GM19324 (cell line): ENCODE data around the gene TAAR9.
"Not testable (repeated sequence)": the region's sequence is repeated elsewhere in the genome, so short reads cannot be mapped to it uniquely, and the experiment has no call there.

Experiments used
- ATAC-seq: cut with Tn5 transposase; IDR thresholded peaks from one replicate; pipeline ENCODE4 v1.9.1; 2021; ENCODE audit warnings: mild to moderate bottlenecking, moderate library complexity; ENCODE audit not compliant: unreplicated experiment, low FRiP score

The TAAR9 gene

DNA sequence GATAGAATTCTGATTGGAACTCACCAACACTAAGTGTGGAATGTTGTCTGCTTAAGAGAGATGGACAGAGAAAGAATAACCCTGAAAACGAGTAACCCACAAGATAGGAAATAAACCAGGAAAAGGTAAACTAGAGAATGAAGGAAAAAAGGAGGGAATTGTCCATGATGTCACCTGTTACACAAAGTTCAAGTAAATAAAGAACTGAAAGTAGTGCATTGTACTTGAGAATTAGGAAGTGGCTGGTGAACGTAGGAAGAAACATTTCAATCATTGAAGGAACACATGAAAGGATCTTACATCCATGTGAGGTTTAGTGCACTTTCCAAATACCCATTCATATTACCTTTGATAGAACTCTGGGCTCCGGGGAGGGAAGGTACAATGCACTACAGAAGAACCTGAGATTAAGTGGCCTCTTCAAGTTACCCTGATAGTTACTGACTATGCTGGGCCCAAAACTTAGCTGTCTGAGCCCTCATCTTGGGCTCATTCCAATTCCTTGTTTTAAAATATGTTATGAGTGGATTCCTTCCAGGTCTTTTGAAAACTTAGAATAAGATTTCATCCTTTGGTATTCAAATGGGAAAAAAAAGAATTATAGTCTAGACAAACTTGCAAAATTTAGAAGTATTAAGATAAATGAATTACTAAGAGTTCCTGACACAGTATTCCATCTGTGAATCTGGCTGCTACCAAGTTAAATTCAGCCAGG, 24.1 kb upstream of the TAAR9 start:
- ATAC-seq, result no peak

GRCh38 chr6:132515386-132515785, 22.7 kb upstream of the TAAR9 start:
- ATAC-seq, result no peak

DNA sequence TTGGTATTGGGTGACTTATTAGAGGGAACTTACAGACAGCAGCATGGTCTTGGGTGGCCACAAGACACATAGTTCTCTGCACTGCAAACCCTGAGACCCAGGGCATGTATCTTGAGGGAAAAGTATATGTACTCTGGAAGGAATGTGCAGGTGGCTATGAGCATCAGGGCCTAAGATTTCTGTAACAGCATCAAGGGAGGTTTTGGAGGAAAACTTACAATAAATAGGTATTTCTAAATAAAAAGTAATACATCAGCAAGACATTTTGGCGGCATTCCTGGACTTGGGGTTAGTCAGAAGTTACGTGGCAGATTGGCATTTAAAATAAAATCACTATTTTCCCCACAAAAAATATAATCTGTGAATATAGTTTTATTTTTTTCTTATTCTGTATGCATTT, 17.1 kb upstream of the TAAR9 start:
- ATAC-seq, result no peak

DNA sequence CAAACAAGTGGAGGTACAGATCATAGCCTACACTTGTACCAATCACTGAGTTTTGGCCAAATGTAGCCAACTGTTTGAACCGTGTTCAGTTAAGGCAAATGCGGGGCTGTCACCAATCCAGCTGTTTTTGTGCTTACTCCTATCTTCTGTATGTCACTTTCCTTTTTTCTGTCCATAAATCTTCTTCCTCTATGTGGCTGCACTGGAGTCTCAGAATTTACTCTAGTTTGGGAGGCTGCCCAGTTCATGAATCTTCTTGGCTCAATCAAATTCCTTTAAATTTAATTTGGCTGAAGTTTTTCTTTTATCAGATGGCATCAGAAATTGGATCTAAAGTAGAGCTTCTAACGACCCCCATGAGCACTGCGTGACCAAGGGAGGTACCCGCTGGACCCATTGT, 13.4 kb upstream of the TAAR9 start:
- ATAC-seq, result no peak

- ATAC-seq, result no peak
These were observed 12.2 kb upstream of the TAAR9 start for GRCh38 chr6:132525866-132526265.

DNA sequence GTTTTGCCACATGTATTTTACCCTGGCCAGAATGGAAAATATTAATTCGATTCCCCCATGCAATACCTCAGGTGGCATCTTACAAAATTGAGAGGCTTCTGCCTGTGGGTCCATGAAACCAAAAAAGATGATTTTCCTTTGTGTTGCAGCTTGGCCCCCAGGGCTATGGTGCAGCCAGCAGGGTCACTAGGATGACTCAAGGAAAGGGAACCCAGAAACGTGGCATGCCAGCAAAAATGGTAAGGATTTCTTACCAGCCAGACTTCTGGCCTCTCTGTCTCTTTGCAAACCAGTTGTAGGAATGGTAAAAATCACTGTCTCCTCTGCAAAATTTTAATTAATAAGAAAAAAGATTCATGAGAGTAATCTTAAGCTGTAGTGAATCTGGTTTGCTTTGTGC, 11.6 kb upstream of the TAAR9 start:
- no peak for ATAC-seq

GRCh38 chr6:132527791-132528190, 10.3 kb upstream of the TAAR9 start:
- ATAC-seq, result no peak

DNA sequence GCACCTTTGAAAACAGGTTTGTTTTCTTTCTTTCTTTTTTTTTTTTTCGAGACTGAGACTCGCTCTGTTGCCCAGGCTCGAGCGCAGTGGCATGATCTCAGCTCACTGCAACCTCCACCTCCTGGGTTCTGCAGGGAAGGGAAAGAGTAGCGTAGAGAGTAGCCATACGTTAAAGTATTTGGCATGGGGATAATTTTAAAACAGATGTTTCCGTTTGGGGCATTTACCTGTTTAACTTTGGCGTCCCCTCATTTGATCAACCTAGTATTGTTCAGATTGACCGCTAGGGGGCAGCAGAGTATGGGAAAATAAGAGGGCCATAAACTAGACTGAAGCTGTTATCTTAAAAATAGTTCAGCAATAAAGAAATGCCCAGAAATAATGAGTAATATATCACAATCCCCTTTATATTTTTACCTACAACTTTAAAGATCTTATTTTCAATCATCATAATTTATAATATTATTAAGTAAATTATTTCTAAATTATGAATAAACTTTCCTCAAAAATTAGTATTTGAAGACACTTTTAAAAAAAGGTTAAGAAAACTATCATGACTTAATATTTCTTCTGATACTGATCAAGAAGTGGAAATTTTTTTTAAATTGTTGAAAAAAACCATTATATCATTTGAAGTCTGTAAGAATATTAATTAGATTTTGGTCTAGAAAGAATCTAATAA, 7.6 kb upstream of the TAAR9 start:
- ATAC-seq, result peak; percentile 63

DNA sequence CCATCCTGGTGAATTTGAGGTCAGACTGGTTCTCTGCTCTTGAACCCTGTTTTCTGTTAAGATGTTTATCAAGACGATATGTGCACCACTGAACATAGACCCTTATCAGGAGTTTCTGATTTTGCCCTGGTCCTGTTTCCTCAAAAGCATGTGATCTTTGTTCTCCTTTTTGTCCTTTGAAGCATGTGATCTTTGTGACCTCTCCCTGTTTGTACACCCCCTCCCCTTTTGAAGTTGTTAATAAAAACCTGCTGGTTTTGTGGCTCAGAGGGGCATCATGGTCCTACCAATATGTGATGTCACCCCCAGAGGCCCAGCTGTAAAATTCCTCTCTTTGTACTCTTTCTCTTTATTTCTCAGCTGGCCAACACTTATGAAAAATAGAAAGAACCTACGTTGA, 3.5 kb upstream of the TAAR9 start:
- ATAC-seq, result not testable (repeated sequence)

DNA sequence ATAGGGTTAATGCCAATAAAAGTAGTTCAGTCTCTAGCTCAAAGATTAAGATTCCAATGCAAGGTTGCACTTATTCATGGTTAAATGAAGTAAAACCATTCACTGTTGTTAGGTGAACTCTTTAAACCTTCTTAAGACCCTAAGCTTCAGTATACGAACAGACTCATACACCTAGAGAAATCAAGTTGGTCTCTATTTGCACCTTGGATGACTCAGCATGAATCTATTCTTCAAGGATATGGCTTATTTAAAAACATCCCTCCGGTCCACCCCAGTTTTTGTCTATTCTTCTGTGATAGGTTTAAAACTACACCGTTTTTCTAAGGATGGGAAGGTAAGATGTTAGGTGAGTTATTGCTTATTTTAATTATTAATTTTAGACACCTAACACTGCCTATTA, 932 bp upstream of the TAAR9 start:
- ATAC-seq, result no peak

- ATAC-seq, result no peak
These were observed 6.7 kb downstream of the TAAR9 start for GRCh38 chr6:132544826-132545225.

- ATAC-seq, result no peak
These were observed 10.8 kb downstream of the TAAR9 start for GRCh38 chr6:132548746-132549463.

DNA sequence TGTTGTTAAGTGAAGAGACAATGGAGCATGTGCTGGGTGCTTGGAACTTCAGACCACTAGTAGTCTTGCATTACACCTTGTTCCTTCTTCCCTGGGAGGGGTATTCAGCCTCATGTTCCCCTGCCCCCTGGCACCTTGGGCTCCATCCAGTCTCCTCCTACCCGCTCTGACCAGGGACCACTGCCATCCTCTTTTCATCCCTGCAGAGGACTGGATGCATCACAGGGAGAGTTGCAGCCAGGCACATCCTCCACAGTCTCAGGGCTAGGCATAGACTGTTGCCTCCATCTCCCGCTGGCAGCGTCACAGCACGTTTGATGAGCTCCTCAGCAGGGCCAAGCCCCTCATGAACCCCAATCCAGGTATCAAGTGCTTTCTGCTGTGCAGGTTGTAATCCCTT, 13.1 kb downstream of the TAAR9 start:
- no peak for ATAC-seq

DNA sequence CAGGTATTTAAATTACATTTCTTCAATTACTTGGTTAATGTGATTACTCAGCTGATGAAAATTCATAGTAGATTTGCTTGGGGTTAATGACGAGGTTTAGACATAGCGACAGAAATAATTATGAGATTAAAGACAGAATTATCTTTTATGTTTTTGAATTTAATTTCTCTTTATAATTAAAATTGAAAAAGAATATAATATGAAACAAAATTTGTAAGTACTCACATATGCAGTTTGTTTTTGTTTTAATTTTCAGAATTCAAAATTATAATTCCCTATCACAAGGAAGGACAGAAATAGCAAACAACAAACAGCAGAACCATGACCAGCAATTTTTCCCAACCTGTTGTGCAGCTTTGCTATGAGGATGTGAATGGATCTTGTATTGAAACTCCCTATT, 14.3 kb downstream of the TAAR9 start, which contains the start of gene TAAR8:
TSS of gene TAAR8 (plus strand) at position 301 of the 400 bp plus-strand sequence. CDS start at position 322, 21 bp downstream.
- no peak for ATAC-seq

DNA sequence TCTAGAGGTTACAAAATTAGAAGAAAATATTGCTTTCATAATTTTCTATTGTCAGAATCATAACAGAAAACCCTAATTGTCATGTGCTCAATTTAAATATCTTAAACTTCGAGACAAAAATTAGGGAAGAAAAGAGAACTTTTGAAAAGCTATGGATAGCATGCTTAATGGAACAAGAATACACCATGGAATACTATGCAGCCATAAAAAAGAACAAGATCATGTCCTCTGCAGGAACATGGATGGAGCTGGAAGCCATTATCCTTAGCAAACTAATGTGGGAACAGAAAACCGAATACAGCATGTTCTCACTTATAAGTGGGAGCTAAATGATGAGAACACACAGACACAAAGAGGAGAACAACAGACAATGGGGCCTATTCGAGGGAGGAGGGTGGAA, 22.0 kb downstream of the TAAR9 start:
- ATAC-seq, result not testable (repeated sequence)

DNA sequence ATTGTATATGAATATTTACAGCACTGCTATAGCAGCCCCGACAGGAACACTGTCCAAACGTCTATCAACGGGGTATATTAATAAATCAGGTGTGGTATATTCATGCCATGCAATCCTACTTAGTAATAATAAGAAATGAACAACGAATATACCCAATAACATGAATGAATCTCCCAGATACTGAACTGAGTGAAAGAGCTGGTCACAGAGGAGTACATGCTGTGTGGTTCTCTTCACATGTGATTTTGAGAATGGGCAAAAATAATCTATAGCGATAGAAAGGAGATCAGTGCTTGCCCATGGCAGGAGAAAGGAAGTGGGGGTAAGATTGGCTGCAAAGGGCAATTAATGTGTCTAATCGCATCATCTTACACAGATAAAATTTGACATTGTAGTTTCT, 28.3 kb downstream of the TAAR9 start:
- ATAC-seq, result no peak

DNA sequence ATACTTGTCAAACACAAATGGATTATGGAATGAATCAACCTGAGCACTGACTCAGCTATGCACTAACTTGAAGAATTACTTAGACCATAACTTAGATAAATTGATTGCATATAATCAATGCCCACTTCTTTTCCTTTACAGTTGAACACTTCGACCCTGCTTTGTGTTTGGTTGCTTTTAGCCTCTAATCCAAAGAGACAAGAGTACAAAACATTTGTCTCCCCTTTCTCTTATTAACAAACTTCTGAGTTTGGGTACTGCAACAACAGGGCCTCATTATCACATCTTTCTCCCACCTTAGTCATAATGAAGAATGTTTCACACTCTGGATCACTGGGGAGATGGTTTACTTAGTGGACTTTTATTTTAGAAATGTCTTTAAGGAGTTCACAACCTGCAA, 29.5 kb downstream of the TAAR9 start:
- ATAC-seq, result no peak

DNA sequence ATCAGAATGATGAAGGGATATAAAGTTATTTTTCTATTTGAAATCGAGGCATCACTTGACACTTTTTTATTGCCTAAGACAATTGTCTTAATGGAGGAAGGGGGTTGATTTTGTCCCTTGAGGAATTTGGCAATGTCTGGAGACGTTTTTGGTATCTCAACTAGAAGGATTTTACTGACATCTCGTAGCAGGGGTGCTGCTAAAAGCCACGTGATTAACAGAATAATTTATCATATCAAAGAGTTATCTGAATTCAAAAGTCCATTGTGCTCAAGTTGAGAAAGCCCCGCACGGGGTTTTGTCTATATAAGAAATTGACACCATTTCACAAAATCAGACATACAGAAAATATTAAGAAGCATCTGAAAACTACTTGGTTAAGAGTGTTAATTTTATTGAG, 30.5 kb downstream of the TAAR9 start:
- no peak for ATAC-seq

DNA sequence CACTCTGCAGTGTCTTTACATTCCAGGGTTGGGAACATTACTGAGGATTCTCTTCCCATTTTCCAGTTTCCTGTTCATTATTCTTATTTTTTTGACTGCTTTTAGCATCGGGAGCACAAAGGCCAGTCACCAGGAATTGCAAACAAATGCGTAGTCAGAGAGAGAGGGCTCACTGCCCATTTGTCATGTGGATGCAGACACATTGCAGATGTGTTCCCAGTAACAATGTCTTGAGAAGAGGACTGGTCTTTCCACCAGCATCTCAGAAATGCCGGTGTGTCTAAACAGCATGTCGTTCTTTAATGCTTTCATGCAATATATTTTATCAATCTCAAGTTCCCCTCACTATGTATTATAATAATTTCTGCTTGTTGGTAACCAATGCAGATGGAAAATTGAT, 31.1 kb downstream of the TAAR9 start:
- ATAC-seq, result no peak

DNA sequence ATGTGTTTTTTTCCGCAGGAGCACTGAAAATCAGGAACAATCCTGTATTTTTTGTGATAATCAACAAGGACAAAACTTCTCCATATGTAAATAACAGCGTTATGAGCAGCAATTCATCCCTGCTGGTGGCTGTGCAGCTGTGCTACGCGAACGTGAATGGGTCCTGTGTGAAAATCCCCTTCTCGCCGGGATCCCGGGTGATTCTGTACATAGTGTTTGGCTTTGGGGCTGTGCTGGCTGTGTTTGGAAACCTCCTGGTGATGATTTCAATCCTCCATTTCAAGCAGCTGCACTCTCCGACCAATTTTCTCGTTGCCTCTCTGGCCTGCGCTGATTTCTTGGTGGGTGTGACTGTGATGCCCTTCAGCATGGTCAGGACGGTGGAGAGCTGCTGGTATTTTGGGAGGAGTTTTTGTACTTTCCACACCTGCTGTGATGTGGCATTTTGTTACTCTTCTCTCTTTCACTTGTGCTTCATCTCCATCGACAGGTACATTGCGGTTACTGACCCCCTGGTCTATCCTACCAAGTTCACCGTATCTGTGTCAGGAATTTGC, 32.2 kb downstream of the TAAR9 start, which contains the start of gene TAAR6:
TSS of gene TAAR6 (plus strand) at position 102 of the 557 bp plus-strand sequence. CDS start at position 102, 0 bp downstream.
- ATAC-seq, result no peak

GRCh38 chr6:132571774-132572173, 33.7 kb downstream of the TAAR9 start:
- no peak for ATAC-seq
